ENCODE measurements around the gene NDST4. TPM values are rescaled to one million over a fixed set of nuclear protein-coding genes. Genes with fewer than 3 reads are reported as not detected.

Gene NDST4
- total and polyA plus RNA-seq, 12 donors, result 0.07 TPM; not detected in 11

DNA sequence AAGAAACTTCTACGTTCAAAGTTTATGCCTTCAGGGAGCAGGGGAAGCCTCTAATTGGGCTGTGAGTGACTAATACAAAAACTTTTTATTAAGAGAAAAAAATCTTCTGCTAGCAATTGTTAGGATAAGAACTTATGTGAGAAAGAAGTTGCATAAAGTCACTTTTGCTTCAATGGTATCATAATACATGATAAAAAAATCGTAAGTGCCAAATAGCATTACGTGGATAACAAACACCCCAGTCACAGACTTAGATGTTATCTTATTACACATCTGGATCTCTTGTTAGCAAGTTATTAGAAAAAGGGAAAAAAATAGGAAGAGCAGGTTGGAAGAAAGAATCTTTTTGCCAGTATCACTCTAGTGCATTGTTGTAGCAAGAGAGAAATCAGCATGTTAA is 4.2 kb upstream of the NDST4 start:
- ATAC-seq, result no peak
- intact Hi-C loops (cut with DNase I), result no loop called here
- WGBS, 2 donors, result 60 to 70% methylated on average over 3 of the region's 3 CpGs
- TF ChIP-seq, protein P1, sequence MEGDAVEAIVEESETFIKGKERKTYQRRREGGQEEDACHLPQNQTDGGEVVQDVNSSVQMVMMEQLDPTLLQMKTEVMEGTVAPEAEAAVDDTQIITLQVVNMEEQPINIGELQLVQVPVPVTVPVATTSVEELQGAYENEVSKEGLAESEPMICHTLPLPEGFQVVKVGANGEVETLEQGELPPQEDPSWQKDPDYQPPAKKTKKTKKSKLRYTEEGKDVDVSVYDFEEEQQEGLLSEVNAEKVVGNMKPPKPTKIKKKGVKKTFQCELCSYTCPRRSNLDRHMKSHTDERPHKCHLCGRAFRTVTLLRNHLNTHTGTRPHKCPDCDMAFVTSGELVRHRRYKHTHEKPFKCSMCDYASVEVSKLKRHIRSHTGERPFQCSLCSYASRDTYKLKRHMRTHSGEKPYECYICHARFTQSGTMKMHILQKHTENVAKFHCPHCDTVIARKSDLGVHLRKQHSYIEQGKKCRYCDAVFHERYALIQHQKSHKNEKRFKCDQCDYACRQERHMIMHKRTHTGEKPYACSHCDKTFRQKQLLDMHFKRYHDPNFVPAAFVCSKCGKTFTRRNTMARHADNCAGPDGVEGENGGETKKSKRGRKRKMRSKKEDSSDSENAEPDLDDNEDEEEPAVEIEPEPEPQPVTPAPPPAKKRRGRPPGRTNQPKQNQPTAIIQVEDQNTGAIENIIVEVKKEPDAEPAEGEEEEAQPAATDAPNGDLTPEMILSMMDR (IDR thresholded peaks at IDR 0.05), result no peak
- H3K36me3 ChIP-seq, result no peaks in the 10 kb centered on the region
- no peaks in the 10 kb centered on the region for H3K4me1 ChIP-seq
- DNase-seq, result no peak
- H3K27ac ChIP-seq, result no peak overlapping the region
- no peaks in the 10 kb centered on the region for H3K9me3 ChIP-seq
- no peak overlapping the region for H3K4me3 ChIP-seq
- no peaks in the 10 kb centered on the region for H3K27me3 ChIP-seq

DNA sequence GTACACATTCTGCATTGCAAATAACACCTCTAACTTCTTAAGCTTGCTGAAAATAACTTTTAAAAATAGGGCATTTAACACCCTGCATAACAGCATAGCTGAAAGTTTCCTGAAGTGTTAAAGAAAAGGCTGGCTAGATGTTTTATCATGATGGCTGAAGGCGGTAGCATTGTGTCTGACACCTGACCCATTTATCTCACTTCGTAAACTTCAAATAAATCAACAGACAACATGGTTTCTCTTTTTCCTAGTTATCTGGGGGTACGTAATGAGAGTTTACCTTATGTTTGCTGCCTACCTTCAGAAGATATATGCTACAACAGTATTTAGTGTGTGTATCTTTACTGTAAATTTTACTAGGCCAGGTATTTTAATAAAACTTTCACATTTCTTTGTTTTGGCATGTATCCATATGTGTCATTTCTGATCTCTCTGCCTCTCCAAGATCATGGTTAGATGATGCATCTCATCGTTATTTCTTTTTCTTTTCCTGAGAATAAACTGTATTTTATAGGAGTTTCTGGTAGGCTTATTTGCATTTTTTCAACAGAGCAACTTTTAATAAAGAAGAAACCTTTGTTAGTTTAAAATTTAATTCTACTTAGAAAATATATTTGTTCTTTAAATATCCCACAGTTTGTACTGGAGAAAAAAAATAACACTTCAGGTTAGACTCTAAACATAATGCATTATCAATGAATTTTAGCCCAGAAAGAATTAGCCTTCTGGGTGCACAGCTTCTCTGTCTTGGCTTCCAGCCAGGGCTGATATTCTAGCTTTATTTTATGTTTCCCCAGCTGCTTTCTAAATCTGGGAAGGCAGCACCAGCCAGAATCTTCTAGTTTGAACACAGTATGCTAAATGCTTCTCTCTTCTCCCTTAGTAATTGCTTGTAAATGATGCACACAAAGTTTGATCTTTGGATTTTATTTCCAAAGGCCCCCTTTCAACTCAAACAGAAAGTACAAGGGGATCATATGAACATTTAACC is 2.9 kb downstream of the NDST4 start:
- Histone ChIP-seq H3K27ac (no peak overlapping the region), H3K4me3 (no peak overlapping the region), H3K27me3 (no peaks in the 10 kb centered on the region), H3K9me3 (no peaks in the 10 kb centered on the region), H3K4me1 (no peaks in the 10 kb centered on the region), H3K36me3 (no peaks in the 10 kb centered on the region)
- intact Hi-C loops (cut with DNase I), result no loop called here
- TF ChIP-seq, protein P1 (IDR thresholded peaks at IDR 0.05), result no peak
- no peak for ATAC-seq
- WGBS, 2 donors, result 62 to 71% methylated on average over 4 of the region's 4 CpGs
- no peak for DNase-seq

DNA sequence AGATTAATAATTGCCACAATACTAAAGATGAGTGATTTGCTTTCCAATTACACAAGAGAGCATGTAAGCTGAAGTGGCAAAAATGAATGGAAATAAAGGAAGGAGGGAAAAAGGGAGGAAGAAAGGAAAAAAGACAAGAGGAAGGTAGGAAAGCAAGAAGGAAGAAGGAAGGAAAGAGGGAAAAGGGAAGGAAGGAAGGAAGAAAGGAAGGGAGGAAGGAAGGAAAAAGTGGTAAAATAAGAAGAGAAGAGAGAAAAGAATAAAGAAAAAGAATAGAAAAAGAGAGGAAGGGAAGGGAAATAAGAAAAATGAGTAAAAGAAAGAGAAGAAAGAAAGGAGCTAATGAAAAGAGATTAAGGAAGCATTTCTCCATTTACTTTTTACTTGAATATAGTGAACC is 4.6 kb downstream of the NDST4 start:
- Histone ChIP-seq H3K4me1 (no peaks in the 10 kb centered on the region), H3K27ac (no peak overlapping the region), H3K27me3 (no peaks in the 10 kb centered on the region), H3K36me3 (no peaks in the 10 kb centered on the region), H3K4me3 (no peak overlapping the region), H3K9me3 (no peaks in the 10 kb centered on the region)
- intact Hi-C loops (cut with DNase I), result no loop called here
- DNase-seq (no peak), ATAC-seq (no peak)
- TF ChIP-seq, protein P1 (IDR thresholded peaks at IDR 0.05), result no peak

DNA sequence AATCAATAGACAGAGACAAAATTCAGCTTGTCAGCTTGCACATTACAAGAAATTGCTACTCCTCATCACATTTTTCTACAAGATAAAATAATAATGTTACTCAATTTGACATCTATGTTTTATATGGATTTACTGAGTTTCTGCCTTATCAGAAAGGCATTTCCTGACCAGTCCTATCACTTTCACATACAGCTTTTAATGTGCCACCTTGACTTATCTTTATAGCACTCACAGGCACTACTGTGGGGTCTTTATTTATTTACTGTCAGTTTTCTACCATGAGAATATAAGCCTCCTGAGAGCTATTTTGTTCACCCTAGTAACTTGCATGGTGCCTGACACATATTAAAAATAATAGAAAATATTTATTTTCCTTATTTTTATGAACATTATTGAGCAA is 6.0 kb downstream of the NDST4 start:
- Histone ChIP-seq H3K4me3 (no peak overlapping the region), H3K27me3 (no peaks in the 10 kb centered on the region), H3K27ac (no peak overlapping the region), H3K4me1 (no peaks in the 10 kb centered on the region), H3K9me3 (no peaks in the 10 kb centered on the region), H3K36me3 (no peaks in the 10 kb centered on the region)
- no peak for DNase-seq
- TF ChIP-seq, protein P1 (IDR thresholded peaks at IDR 0.05), result no peak
- ATAC-seq, result no peak
- intact Hi-C loops (cut with DNase I), result no loop called here
